Adrenal gland (tissue), 12 donors: Measurements from ENCODE around the gene EEF1AKMT3. TPM values are rescaled to one million over a fixed set of nuclear protein-coding genes. Genes with fewer than 3 reads are reported as not detected.
A peak's percentile ranks its signal among the peaks of the same experiment; 100 is the strongest.

Experiments used
- DNase-seq, 7 donors: peaks; one replicate each; pipeline ENCODE4 v3.0.0-alpha.2; 2019 to 2020
- H3K27ac ChIP-seq, 5 donors: fragments of 200-600 bp; sonication (generic) in 4 of 5; 1 replicate in 3 of 5; 2 replicates in 2 of 5; pipeline versions ENCODE4 v1.5.1 to v1.8.0; 2016 to 2020; ENCODE audit warnings: mild to moderate bottlenecking in 1 of 5
- H3K27me3 ChIP-seq: fragments of 200-600 bp; 2 replicates; pipeline ENCODE4 v1.8.0; 2021
- H3K36me3 ChIP-seq, 2 donors: fragments of 200-600 bp; replicated peaks in 1 of 2; 1 replicate in 1 of 2; 2 replicates in 1 of 2; pipeline versions ENCODE4 v1.5.1 to v1.8.0; 2018 to 2022
- H3K4me1 ChIP-seq, 2 donors: fragments of 200-600 bp; replicated peaks in 1 of 2; 1 replicate in 1 of 2; 2 replicates in 1 of 2; pipeline versions ENCODE4 v1.5.1 to v1.8.0; 2018 to 2021
- H3K4me3 ChIP-seq, 4 donors: fragments of 200-600 bp; sonication (generic) in 3 of 4; one replicate each; pipeline ENCODE4 v1.5.1; 2016 to 2018
- H3K9me3 ChIP-seq, 3 donors: fragments of 200-600 bp; sonication (generic) in 1 of 3; replicated peaks in 1 of 3; 1 replicate in 2 of 3; 2 replicates in 1 of 3; pipeline versions ENCODE4 v1.5.1 to v1.8.0; 2016 to 2021
- CTCF ChIP-seq, 6 experiments: fragments of 450-650 bp in 4 of 6; fragments of 200-600 bp in 2 of 6; sonication (generic) in 1 of 6; IDR thresholded peaks; 1 replicate in 5 of 6; 2 replicates in 1 of 6; pipeline versions ENCODE4 v1.5.1 to v1.8.0; 2016 to 2021; ENCODE audit warnings: antibody characterized with exemption in 6 of 6, mild to moderate bottlenecking in 2 of 6, moderate library complexity in 1 of 6
- POLR2A ChIP-seq, 2 donors: fragments of 450-650 bp; IDR thresholded peaks; one replicate each; pipeline ENCODE4 v1.6.1; 2017; ENCODE audit warnings: antibody characterized with exemption in 2 of 2, mild to moderate bottlenecking in 2 of 2, moderate library complexity in 1 of 2
- WGBS, 4 donors: extraction: QIAGEN DNeasy Blood & Tissue Kit in 2 of 4; methylation state at CpG; one replicate each; pipeline versions ENCODE4 v1.1.5 to v1.1.7; 2013 to 2017; 5-methylcytosine and 5-hydroxymethylcytosine counted together
- intact Hi-C, 2 donors: fragments of 100-400 bp; cut with DNase I; formaldehyde crosslinking; loops; one replicate each; pipeline versions ENCODE4 v1.14.1 to v1.15.0; 2022 to 2023
- polyA plus RNA-seq, 3 donors: library from polyadenylated mRNA; stranded (reverse); fragments of 200-250 nt in 2 of 3; fragments of 350-450 nt in 1 of 3; fragmentation: Illumina TruSeq in 1 of 3; extraction: RNeasy Lipid Tissue Mini Kit (QIAGEN cat#74804) in 1 of 3; gene quantifications; one replicate each; pipeline ENCODE4 v1.2.3, GENCODE V29; 2013 to 2014
- total RNA-seq, 9 donors: library from RNA; depleted of rRNA in 4 of 9; stranded (reverse); fragments of >200 nt in 4 of 9; fragments of 120-200 nt in 1 of 9; fragmentation: NEBNext Ultra II Directional in 1 of 9; extraction: Animal tissue kit (Norgen Biotek cat#: 25700) in 1 of 9; gene quantifications; one replicate each; pipeline versions ENCODE4 v1.1.0 to v1.2.4, GENCODE V29; 2013 to 2023
- donor health status: healthy with polysubstance abuse.
- donor health status: Bipolar disorder and iron deficiency.
- donor health status: DM: yes; HTN: yes; CAD: no.
- donor health status: DM: no; HTN: no; CAD: no.
- donor health status: DM: no; HTN: no; CAD: no.
- donor health status: DM: yes; HTN: yes; CAD: no.

Gene EEF1AKMT3
- total and polyA plus RNA-seq, 12 donors: 2.4 to 35.9 (median 8.8) TPM

GRCh38 chr12:57732726-57733593 is 39.5 kb upstream of the EEF1AKMT3 start:
- peaks cover 32% of the 10 kb centered on the region for H3K27me3 ChIP-seq
- WGBS, 4 donors: 80 to 88% (median 83%) methylated on average over 8 to 11 of the region's 11 CpGs
- H3K9me3 ChIP-seq: no peaks in the 10 kb centered on the region
- peaks cover 9 to 21% of the 10 kb centered on the region in 2 donors for H3K4me1 ChIP-seq
- H3K4me3 ChIP-seq: no peak overlapping the region
- intact Hi-C loops: no loop called here
- peak in 1 of 7 donors; percentile 11 for DNase-seq
- H3K36me3 ChIP-seq: no peaks in the 10 kb centered on the region
- no peak overlapping the region for H3K27ac ChIP-seq
- TF ChIP-seq CTCF (IDR thresholded peaks at IDR 0.05) (no peak), POLR2A (IDR thresholded peaks at IDR 0.05) (no peak)

GRCh38 chr12:57733928-57734327 is 38.5 kb upstream of the EEF1AKMT3 start:
- H3K4me1 ChIP-seq: peaks cover 14 to 25% of the 10 kb centered on the region in 2 donors
- no peak overlapping the region for H3K27ac ChIP-seq
- DNase-seq: peak in 1 of 7 donors; percentile 11
- no peaks in the 10 kb centered on the region for H3K9me3 ChIP-seq
- 66 to 81% (median 74%) methylated on average over 5 to 6 of the region's 6 CpGs for WGBS, 4 donors
- H3K36me3 ChIP-seq: no peaks in the 10 kb centered on the region
- no peak overlapping the region for H3K4me3 ChIP-seq
- no peak for TF ChIP-seq POLR2A (IDR thresholded peaks at IDR 0.05)
- no peak for TF ChIP-seq CTCF (IDR thresholded peaks at IDR 0.05)
- peaks cover 37% of the 10 kb centered on the region for H3K27me3 ChIP-seq
- intact Hi-C loops: no loop called here

GRCh38 chr12:57734591-57734990 is 37.8 kb upstream of the EEF1AKMT3 start:
- intact Hi-C loops: no loop called here

More at GRCh38 chr12:57734591-57734990, 37.8 kb upstream of the EEF1AKMT3 start:
- TF ChIP-seq POLR2A (IDR thresholded peaks at IDR 0.05) (no peak), CTCF (IDR thresholded peaks at IDR 0.05) (no peak)
- Histone ChIP-seq H3K27ac (no peak overlapping the region), H3K4me3 (no peak overlapping the region), H3K27me3 (peaks cover 37% of the 10 kb centered on the region), H3K4me1 (peaks cover 14 to 25% of the 10 kb centered on the region in 2 donors), H3K36me3 (no peaks in the 10 kb centered on the region), H3K9me3 (no peaks in the 10 kb centered on the region)
- DNase-seq: no peak
- 72 to 87% (median 76%) methylated on average over 4 of the region's 4 CpGs for WGBS, 4 donors
